Measurements from ENCODE around the gene TTC34. TPM values are rescaled to one million over a fixed set of nuclear protein-coding genes. Genes with fewer than 3 reads are reported as not detected.

The TTC34 gene
- total RNA-seq, 1 experiment from 2014 or later = 0.92 TPM

DNA sequence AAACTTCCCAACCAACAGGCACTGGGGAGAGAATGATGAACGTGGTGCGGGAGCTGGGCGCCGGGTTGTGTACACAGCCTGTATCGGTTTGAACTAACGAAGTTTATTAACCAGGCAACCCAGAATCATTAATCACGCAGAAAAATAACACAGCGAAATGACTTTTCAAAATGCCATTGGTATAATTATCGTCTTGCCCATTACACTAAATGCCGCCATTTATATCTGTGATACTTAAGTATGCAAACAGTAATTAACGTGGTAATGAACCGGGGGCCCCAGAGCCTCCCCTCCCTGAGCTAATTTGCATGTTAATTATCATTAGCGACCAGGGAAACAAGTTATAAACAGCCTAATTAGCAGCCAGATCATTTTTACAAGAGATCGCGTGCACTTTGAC is 5.1 kb upstream of the TTC34 start:
- Histone ChIP-seq H3K79me2 (ENCODE audit: insufficient read depth, low read length) (no peaks in the 10 kb centered on the region), H3K23ac (ENCODE audit: insufficient read length, low read depth, low read length) (no peak overlapping the region), H3K23me2 (ENCODE audit: insufficient read length, low read depth, low read length, poor library complexity, severe bottlenecking) (no peaks in the 10 kb centered on the region), H3K27ac (ENCODE audit: insufficient read length, low read depth, low read length) (no peak overlapping the region), H3K56ac (ENCODE audit: insufficient read length, low read depth, low read length) (no peak overlapping the region), H3K14ac (ENCODE audit: insufficient read depth, low read length) (no peak overlapping the region), H4K20me1 (ENCODE audit: control insufficient read depth, insufficient read depth, insufficient read length) (no peaks in the 10 kb centered on the region), H3K9ac (ENCODE audit: extremely low read depth, insufficient read length, low read length) (no peak overlapping the region), H2AFZ (ENCODE audit: low read length) (no peak overlapping the region), H2BK12ac (ENCODE audit: insufficient read length, low read depth, low read length) (no peak overlapping the region), H4K8ac (replicated peaks; ENCODE audit: insufficient read length, low read depth, low read length) (no peak overlapping the region), H3K4me1 (ENCODE audit: insufficient read depth, low read length) (no peaks in the 10 kb centered on the region), H4K5ac (ENCODE audit: insufficient read length, low read depth, low read length) (no peak overlapping the region), H3K79me1 (ENCODE audit: insufficient read depth, low read depth, low read length, poor library complexity, severe bottlenecking) (no peaks in the 10 kb centered on the region), H3K4ac (ENCODE audit: low read depth, low read length) (no peak overlapping the region), H4K91ac (ENCODE audit: insufficient read length, low read depth, low read length) (no peak overlapping the region), H3K18ac (ENCODE audit: insufficient read length, low read depth, low read length) (no peak overlapping the region), H2BK15ac (ENCODE audit: low read depth, low read length) (no peak overlapping the region), H2AK5ac (ENCODE audit: insufficient read length, low read length) (no peak overlapping the region), H3T11ph (ENCODE audit: low read length) (no peak overlapping the region), H2BK120ac (ENCODE audit: low read depth, low read length, poor library complexity, severe bottlenecking) (no peak overlapping the region), H3K4me2 (ENCODE audit: insufficient read depth, insufficient read length, low read length) (no peak overlapping the region), H3K27me3 (ENCODE audit: insufficient read depth, low read length) (no peaks in the 10 kb centered on the region), H2BK5ac (ENCODE audit: insufficient read length, low read length) (no peak overlapping the region), H2BK20ac (ENCODE audit: low read depth, low read length, poor library complexity, severe bottlenecking) (no peak overlapping the region), H3K9me3 (ENCODE audit: control insufficient read depth, low read depth, low read length) (peaks cover 86% of the 10 kb centered on the region)
- H3K36me3 Mint-ChIP-seq (ENCODE audit: insufficient read depth in 1 of 3, low read depth in 3 of 3) = peaks cover 0 to 13% (median 7%) of the 10 kb centered on the region in 3 experiments; a peak in 3 of 7 replicates
- WGBS (ENCODE audit: extremely low coverage, insufficient read length, low lambda C conversion rate) = no CpG with 5 or more reads among the region's 15 CpGs
- no peak overlapping the region; a peak in 1 of 5 replicates for H3K4me3 Mint-ChIP-seq
- no peaks in the 10 kb centered on the region for H3K4me1 Mint-ChIP-seq
- no peaks in the 10 kb centered on the region; the same call in 1 of the 2 replicates for H3K27me3 Mint-ChIP-seq (ENCODE audit: low read depth)
- peaks cover 2 to 71% of the 10 kb centered on the region in 2 experiments; a peak in 4 of 5 replicates for H3K9me3 Mint-ChIP-seq
- H3K27ac Mint-ChIP-seq = no peak overlapping the region
- no peak for DNase-seq
- TF ChIP-seq CTCF (conservative IDR thresholded peaks at IDR 0.05) = no peak

Data from H9 (cell line).